Suprapubic skin (tissue), 4 donors: ENCODE data around the gene DCAF8.

ENCODE experiments used
- CTCF ChIP-seq, 2 donors: fragments of 200-600 bp in 1 of 2; fragments of 450-650 bp in 1 of 2; sonication (generic) in 1 of 2; IDR thresholded peaks; one replicate each; pipeline ENCODE4 v1.5.1; 2016 to 2019; ENCODE audit warnings: antibody characterized with exemption in 2 of 2, mild to moderate bottlenecking in 1 of 2, moderate library complexity in 1 of 2
- EP300 ChIP-seq: sonication (generic); formaldehyde crosslinking; IDR thresholded peaks from one replicate; pipeline ENCODE4 v1.6.1; 2017; ENCODE audit warnings: antibody characterized with exemption
- POLR2A ChIP-seq, 2 donors: fragments of 450-650 bp; IDR thresholded peaks; one replicate each; pipeline ENCODE4 v1.6.1; 2017; ENCODE audit warnings: antibody characterized with exemption in 2 of 2, mild to moderate bottlenecking in 2 of 2, moderate library complexity in 2 of 2
- POLR2AphosphoS5 ChIP-seq, 3 donors: sonication (generic); formaldehyde crosslinking; IDR thresholded peaks; one replicate each; pipeline ENCODE4 v1.6.1; 2017; ENCODE audit warnings: antibody characterized with exemption in 3 of 3

- no peak for TF ChIP-seq EP300
- no peak for TF ChIP-seq POLR2AphosphoS5 (IDR thresholded peaks at IDR 0.05)
- no peak for TF ChIP-seq CTCF (IDR thresholded peaks at IDR 0.05)
- TF ChIP-seq POLR2A (IDR thresholded peaks at IDR 0.05) = no peak
Measured at GRCh38 chr1:160308451-160309184, 46.3 kb upstream of the DCAF8 start.
